GM19023 (cell line): ENCODE measurements around the gene EIF4A3.
"Not testable (repeated sequence)": the region's sequence is repeated elsewhere in the genome, so short reads cannot be mapped to it uniquely, and the experiment has no call there.

Source experiments
- ATAC-seq: cut with Tn5 transposase; IDR thresholded peaks from one replicate; pipeline ENCODE4 v1.9.1; 2021; ENCODE audit warnings: mild to moderate bottlenecking, moderate library complexity; ENCODE audit not compliant: unreplicated experiment

EIF4A3 gene

DNA sequence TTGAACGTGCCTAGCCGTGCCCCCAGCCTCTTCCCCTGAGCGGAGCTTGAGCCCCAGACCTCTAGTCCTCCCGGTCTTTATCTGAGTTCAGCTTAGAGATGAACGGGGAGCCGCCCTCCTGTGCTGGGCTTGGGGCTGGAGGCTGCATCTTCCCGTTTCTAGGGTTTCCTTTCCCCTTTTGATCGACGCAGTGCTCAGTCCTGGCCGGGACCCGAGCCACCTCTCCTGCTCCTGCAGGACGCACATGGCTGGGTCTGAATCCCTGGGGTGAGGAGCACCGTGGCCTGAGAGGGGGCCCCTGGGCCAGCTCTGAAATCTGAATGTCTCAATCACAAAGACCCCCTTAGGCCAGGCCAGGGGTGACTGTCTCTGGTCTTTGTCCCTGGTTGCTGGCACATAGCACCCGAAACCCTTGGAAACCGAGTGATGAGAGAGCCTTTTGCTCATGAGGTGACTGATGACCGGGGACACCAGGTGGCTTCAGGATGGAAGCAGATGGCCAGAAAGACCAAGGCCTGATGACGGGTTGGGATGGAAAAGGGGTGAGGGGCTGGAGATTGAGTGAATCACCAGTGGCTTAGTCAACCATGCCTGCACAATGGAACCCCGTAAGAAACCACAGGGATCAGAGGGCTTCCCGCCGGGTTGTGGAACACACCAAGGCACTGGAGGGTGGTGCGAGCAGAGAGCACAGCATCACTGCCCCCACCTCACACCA, 44.8 kb downstream of the EIF4A3 start:
- no peak for ATAC-seq

DNA sequence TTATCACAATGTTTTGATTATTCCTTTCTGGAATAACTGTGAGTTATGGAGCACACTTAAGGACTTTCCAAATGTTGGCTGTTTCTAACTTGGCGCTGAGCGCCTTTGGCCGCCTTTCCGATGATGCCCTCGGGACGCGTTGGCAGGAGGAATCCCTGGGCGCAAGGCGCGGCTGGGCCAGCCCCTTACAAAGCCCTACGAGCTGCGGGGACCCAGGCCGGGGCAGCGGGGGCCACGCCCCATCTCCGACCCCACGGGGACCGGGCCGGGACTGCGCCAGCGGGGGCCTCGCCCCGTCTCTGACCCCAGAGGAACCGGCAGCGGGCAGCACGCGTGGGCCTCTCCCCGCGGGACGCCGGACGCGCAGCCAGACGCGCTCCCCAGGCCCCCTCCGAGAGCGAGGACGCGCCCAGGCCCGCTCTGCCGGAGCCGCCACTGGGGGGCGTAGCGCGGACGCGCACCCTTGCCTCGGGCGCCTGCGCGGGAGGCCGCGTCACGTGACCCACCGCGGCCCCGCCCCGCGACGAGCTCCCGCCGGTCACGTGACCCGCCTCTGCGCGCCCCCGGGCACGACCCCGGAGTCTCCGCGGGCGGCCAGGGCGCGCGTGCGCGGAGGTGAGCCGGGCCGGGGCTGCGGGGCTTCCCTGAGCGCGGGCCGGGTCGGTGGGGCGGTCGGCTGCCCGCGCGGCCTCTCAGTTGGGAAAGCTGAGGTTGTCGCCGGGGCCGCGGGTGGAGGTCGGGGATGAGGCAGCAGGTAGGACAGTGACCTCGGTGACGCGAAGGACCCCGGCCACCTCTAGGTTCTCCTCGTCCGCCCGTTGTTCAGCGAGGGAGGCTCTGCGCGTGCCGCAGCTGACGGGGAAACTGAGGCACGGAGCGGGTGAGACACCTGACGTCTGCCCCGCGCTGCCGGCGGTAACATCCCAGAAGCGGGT, 45.6 kb downstream of the EIF4A3 start, which contains the start of gene GAA:
TSS of gene GAA (plus strand) at position 571 of the 935 bp plus-strand sequence. CDS start 3,006 bp downstream, outside the sequence.
- ATAC-seq, result peak; percentile 71

DNA sequence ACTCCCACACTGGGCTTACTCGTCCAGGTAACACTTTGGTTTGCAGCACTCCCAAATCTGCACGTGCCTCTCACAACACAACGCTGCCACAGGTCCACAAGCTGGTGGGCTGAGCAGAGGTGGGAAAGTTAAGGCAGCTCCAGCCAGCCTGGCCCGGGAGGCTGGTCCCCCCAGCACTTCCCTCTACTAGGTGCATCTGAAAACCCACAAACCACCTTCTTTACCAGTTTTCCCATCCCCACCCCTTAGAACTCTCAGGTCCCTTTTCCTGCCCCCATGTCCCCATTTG, 46.9 kb downstream of the EIF4A3 start:
- ATAC-seq, result no peak

DNA sequence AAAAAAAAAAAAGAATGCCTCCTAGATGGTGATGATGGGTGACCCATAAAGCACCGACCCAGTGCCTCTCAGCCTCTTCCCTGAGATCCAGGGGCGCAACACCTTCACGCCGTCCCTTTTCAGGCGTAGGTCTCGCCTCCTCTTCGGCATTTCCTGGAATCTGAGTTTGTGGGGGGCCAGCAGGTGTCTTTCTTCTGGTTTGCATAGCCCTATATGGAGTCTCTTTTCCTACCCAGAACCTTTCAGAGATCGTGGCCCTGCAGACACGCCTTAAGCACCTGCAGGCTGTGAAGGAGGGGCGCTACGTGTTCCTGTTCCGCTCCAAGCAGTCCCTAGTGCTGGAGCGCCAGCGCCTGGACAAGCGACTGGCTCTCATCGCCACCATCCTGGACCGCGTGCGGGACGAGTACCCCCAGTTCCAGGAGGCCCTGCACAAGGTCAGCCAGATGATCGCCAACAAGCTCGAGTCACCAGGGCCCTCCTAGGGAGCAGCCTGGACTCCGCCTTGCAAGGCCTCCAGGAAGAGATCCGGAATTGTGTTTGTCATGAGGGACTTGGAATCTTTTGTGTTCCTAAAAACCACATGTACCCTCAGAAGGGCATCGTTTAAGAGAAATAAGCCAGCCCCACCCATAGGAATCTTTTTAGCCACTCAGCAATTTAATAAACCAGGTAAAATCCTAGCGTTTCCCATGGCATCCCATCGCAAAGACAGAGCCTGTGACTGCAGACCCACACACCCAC, 47.5 kb downstream of the EIF4A3 start:
- ATAC-seq, result no peak

DNA sequence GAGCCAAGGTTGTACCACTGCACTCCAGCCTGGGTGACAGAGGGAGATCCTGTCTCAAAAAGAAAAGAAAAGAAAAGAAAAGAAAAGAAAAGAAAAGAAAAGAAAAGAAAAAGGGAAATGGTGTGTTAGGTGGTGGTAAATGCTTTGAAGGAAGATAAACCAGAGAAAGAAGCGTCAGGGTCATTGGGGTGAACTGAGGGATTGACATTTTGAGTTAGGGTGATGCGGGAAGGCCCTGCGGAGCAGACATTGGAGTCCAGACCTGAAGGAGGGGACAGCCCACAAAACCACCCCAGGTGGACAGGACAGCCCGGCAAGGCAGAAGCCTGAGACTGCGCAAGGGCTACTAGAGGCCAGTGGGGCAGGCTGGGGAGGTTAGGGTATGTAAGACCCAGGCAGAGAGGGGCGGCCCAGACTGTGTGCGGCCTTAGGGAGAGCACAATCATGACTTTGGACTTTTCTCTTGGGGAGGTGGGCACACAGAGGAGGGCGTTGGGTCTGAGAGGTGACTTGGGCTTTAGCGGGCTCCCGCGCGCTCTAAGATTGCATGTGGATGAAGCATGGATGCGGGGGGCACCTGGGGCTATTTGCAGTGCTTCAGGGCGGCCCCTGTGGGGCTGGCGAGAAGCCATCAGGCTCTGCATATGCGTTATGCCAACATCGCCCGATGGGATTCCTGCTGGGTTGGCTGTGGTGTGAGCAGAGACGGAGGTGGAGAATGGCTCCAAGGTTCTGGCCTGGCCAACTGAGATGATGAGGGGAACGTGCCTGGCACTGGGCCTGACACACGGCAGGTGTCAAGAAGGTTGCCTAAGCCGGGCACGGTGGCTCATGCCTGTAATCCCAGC, 48.9 kb downstream of the EIF4A3 start:
- no peak for ATAC-seq

DNA sequence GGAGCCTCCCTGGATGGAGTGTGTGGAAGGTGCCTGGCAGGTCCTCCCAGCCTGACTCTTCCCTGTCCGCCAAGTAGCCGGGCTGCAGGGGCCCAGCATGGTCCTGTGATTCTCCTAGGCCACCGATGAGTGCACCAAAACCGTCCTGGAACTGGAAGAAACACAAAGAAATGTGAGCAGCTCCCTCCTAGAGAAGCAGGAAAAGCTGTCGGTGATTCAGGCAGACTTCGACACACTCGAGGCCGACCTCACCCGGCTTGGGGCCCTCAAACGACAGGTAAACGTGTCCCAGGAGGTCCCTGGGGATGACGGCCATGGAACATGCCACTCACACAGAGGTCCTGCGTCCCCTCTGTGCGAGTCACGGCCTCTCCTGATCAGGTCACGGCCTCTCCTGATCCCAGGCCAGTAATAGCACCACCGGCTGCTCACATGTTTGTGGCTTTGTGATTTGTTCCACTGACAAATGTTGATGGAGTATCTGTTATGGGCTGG, 49.8 kb downstream of the EIF4A3 start:
- ATAC-seq, result no peak

DNA sequence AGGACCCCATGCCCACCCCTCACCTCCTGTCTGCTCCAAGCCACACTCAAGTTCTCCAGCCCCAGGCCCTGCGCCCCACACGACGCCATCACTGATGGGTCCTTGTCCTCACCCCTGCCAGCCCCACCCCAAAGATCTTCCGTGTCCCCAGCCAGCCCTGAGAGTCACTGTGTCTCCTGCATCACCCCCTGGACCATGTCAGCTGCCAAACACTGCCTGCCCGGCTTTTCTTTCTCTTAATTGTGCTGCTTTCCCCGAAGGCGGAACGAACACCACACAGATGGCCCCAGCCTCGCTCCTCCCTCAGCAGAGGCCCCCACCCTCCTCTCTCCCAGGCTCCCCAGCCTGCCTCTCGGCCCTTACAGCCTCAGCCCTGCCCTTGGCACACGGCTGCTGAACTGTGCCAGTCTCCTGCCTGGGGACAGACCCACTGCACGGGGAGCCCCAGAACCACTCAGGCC, 50.3 kb downstream of the EIF4A3 start:
- no peak for ATAC-seq

DNA sequence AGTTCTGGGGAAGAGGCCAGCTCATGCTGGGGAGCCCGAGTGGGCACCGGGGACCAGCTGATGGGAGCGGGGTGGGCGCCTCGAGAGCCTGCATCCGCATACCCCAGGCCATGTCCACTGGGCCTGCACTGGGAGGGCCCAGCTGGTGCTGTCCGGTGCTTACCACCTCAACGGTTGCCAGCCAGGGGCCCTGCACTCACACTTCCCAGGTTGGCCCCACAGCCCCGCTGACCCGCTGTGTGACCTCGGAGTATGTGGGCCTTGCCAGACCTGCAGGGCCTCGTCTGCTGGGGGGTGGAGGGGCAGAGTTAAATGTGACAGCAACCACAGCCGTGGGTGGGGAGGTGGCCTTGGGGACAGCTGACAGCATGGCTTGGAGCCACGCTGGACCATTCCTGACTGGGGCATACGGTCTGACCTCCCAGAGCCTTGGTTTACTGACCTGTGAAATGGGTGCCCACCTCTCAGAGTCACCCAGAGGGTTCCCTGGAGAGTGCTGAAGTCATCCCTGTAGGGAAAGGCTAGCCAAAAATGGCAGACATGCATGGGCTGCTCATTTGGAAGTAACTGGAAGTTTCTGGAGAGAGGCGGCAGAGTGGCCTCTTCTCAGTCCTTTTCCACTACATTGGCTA, 51.0 kb downstream of the EIF4A3 start:
- ATAC-seq, result no peak

DNA sequence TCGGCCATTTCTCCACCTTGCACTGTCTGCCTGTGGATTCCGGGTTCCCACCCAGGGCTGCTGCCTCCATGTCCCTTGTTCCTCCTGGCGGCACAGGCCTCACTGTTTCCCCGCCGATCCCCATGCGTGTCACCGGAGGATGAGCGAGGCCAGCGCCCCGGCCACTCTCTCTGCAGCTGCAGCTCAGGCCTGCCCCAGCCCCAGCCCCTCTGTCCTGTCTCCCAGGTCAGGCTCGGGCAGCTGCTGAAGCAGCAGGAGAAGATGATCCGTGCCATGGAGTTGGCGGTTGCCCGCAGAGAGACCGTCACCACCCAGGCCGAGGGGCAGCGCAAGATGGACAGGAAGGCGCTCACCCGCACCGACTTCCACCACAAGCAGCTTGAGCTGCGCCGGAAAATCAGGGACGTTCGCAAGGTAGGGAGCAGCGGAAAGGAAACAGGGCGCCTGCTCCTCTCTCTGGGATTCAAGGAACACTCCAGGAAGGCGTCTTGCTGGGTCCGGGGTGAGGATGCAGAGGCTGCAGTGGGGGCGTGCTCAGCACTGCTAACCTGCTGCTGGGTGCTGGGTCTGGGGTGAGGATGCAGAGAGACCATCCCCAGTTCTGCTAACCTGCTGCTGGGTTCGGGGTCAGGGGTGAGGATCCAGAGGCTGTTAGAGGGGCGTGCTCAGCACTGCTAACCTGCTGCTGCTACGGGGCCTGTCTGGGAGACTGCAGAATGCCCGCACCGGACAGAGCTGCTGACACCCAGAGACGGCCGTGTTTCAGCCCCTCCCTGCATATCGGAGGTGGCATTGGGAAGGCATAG, 51.7 kb downstream of the EIF4A3 start:
- ATAC-seq, result no peak

DNA sequence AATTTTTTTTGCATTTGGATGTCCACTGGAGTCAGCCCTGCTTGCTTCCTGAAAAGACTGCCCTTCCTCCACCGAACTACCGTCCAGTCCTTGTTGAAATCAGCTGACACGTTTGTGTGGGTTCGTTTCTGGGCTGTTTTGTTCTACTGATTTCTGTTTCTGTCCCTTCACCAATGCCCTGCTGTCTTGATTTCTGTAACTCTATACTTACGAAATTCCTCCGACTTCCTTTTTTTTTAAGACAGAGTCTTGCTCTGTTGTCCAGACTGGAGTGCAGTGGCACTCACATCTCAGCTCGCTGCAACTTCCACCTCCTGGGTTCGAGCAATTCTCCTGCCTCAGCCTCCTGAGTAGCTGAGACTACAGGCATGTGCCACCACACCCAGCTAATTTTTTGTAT, 54.0 kb downstream of the EIF4A3 start:
- no peak for ATAC-seq

DNA sequence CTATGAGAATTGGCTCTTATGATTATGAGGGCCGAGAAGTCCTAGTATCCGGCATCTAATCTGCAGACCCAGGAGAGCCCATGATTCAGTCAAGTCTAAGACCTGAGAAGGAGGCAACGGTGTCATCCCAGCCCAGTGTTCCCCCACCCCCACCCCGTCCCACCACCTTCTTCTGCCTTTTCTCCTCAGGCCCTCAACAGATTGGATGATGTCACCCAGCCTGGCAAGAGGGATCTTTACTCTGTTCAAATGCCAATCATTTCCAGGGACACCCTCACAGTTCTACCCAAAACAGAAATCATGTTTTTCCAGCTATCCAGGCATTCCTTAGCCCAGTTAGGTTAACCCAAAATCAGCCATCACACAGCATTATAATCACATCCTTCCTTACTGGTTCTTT, 55.6 kb downstream of the EIF4A3 start:
- no peak for ATAC-seq

DNA sequence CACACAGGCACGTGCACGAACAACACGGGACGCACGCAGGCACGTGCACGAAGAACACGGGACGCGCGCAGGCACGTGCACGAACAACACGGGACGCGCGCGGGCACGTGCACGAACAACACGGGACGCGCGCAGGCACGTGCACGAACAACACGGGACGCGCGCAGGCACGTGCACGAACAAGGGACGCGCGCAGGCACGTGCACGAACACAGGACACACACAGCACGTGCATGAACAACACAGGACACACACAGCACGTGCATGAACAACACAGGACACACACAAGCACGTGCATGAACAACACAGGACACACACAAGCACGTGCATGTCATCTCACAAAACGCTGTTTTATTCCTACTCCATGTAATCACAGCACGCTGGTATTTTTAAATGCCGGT, 56.8 kb downstream of the EIF4A3 start:
- ATAC-seq, result not testable (repeated sequence)

DNA sequence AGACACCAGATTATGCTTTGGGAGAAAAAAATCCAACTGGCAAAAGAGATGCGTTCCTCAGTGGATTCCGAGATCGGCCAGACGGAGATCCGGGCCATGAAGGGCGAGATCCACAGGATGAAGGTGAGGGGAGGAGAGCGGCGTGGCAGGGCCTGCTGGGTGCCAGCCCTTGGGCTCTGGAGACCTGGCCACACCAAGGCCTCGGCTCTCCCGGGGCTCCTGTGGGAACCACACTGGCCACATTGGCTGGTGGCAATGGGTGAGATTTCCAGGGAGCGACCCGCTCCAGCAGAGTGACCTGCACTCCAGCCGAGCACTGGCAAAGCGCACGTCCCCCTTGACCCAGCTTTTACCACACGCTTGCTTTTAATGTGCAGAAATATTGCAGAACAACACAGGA, 57.2 kb downstream of the EIF4A3 start:
- ATAC-seq, result no peak

DNA sequence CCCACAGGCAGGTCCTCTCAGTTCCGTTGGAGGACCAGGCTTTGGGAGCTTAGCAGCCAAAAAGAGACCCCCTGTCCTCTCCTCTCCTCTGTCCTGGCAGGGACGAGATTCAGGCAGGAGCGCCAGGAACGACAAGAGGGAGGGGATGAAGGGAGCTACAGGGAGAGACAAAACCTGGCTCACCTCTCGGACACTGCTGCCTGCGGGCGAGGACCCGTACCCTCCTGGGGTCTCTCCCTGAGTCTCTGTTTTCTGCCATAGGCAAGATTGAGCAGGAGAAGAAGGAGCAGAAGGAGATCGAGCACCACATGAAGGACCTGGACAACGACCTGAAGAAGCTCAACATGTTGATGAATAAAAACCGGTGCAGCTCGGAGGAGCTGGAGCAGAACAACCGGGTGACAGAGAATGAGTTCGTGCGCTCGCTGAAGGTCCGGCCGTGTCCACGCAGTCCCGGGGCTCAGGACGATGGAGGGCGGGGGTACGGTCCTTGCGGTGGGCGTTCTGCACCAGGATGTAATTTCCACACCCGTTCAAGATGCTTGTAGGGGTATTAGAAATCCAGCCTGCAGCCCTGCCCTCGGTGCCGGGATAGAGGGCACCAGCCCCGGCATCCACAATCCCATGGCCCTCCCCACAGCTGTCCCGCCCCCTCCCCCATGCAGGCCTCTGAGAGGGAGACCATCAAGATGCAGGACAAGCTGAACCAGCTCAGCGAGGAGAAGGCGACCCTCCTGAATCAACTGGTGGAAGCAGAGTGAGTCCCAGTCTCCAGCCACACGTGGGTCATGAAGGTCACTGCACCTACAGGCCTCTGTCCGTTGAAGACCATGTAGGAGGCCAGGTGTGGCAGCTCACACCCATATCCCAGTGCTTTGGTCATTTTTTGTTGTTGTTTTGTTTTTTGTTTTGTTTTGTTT, 59.3 kb downstream of the EIF4A3 start:
- no peak for ATAC-seq

DNA sequence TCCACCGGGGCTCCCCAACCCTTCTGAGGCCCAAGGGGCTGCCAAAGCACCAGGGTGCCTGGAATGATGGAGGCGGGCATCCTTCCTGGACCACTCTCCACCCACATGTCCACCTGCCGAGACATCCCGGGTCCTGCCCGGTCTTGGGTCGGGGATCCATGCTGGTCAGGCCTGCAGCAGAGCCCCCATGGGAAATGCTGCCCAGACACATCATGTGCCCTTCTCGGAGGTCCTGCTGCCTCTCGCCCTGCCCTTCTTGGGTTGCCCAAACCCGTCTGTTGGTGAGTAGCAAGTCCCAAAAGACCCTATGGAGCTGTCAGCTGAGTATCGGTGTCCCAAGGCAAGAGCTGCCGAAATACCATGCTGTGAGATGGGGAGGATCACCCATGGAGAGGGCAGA, 60.3 kb downstream of the EIF4A3 start:
- ATAC-seq, result no peak

DNA sequence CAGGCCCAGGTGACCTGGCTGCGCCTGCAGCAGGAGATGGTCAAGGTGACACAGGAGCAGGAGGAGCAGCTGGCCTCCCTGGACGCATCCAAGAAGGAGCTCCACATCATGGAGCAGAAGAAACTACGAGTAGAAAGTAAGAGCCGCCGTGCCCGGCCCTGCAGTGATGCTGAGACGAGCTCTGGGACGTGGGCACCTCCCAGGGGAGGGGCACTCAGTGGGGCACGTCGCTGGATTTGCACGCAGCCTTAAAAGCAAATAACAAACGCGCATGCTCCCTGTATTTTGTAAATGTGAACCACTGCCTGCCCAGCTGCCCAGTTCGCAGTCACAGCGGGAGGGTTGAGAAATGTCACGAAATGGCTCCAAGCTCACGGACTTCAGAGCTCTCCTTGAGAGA, 60.8 kb downstream of the EIF4A3 start:
- no peak for ATAC-seq

DNA sequence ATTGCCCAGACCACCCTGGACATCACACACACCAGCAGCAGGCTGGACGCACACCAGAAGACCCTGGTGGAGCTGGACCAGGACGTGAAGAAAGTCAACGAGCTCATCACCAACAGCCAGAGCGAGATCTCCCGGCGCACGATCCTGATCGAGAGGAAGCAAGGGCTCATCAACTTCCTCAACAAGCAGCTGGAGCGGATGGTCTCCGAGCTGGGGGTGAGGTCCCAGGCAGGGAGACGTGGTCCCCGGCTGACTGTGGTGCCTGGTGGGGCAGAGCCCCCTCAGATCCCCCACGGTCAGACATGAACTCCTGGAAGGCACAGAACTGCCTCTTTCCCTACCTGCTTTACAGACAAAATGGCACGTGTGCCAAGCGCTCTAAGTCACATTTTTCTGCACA, 62.2 kb downstream of the EIF4A3 start:
- ATAC-seq, result no peak
